Measurements from ENCODE around the gene LOXL1. TPM values are rescaled to one million over a fixed set of nuclear protein-coding genes. Genes with fewer than 3 reads are reported as not detected.

LOXL1 gene
- total and polyA plus RNA-seq, 3 experiments from 2014 or later = 1.3 to 3.1 (median 1.5) TPM

DNA sequence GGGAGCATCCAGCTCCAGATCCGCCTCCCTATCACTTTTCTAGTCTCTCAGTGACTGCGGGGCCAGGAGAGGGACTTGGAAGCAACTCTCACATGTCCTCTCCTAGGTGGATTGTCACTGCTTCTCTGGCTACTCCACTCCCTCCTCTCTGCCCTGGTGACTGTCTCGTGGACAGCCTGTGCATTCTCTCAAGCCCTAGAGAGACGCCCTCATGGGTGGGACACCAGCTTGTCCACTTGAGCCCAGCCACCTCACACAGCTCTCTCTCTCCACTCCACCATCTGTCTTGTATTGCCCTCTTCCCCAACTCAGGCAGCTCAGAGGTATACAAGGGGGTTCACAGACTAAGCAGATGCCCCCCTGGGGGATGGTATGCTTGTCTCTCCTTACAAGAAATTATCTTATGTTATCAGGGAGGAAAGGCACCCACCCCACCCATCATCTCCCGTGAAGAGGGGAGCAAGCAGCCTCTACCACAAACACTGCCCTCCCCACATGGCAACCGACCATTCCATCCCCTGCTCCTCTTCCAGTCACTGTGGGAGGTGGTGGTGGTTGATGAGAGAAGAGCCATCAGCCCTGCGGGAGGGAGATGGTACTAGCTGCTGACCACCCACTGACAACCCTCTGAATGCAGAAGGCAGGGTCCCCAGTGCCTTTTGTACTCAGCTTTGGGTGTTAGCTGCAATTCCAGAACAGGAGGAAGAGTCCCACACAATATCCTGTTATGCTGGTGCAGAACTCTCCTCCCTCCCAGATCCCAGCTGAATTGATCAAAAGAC is 15.5 kb upstream of the LOXL1 start:
- no peak overlapping the region for H3K27ac ChIP-seq (ENCODE audit: low read depth, low read length)
- Mint-ChIP-seq H3K27ac (peak overlapping the region in 1 of 8 donors; percentile 77), H3K36me3 (peaks cover 0 to 22% (median 9%) of the 10 kb centered on the region in 3 donors), H3K27me3 (no peaks in the 10 kb centered on the region), H3K4me1 (peaks cover 14 to 21% (median 19%) of the 10 kb centered on the region in 3 donors), H3K4me3 (no peak overlapping the region), H3K9me3 (no peaks in the 10 kb centered on the region)
- CTCF ChIA-PET = interaction anchor here (0.8 to 1.8 kb wide), 5 partner anchors 9 to 234 kb away, joined by 3 to 8 read pairs (median 7); partner anchors contain the start of gene TBC1D21
- no peaks in the 10 kb centered on the region for H3K36me3 ChIP-seq (ENCODE audit: insufficient read depth, low read length)
- H3K4me1 ChIP-seq (ENCODE audit: insufficient read depth, low read length) = peaks cover 7% of the 10 kb centered on the region
- DNase-seq = no peak
- POLR2A ChIA-PET = no interaction called here
- H3K27me3 ChIP-seq (ENCODE audit: insufficient read depth, low read length, poor library complexity, severe bottlenecking) = no peaks in the 10 kb centered on the region
- no peaks in the 10 kb centered on the region for H3K9me3 ChIP-seq (ENCODE audit: low read length)
- H3K4me3 ChIP-seq (ENCODE audit: low read length) = no peak overlapping the region

DNA sequence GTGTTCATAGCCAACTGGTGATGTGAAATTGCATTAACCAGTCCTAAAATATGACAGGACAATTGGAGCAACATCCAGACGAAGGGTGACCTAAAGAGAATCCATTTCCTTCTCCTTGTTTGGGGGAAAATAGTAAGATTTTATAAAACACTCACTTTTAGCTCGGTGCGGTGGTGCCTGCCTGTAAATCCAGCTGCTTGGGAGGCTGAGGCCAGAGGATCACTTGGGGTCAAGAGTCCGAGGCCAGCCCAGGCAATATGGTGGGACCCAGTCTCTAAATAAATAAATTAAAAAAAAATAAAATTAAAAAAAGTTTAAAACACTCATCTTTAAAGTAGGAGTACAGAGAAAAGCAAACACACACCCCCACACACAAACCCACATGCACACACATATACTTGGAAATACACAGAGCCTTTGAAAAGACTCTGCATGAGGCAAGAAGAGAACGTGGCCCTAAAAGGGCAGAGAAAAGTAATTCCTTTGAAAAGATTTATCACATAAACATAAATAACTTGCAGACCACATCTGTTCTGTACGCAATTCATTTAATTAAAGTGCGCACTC is 14.1 kb upstream of the LOXL1 start:
- Mint-ChIP-seq H3K4me1 (peaks cover 14 to 21% (median 19%) of the 10 kb centered on the region in 3 donors), H3K4me3 (no peak overlapping the region), H3K36me3 (peaks cover 7 to 23% (median 12%) of the 10 kb centered on the region in 3 donors), H3K27ac (peak overlapping the region in 2 of 8 donors; percentile 25 to 52), H3K9me3 (peaks cover 0 to 4% (median 0%) of the 10 kb centered on the region in 5 donors), H3K27me3 (no peaks in the 10 kb centered on the region)
- ChIA-PET POLR2A (no interaction called here), CTCF (interaction anchor here (1.7 to 1.8 kb wide), 3 partner anchors 14 to 38 kb away, joined by 7 to 8 read pairs (median 8); partner anchors contain the start of gene TBC1D21)
- no peak for DNase-seq
- Histone ChIP-seq H3K27ac (ENCODE audit: low read depth, low read length) (no peak overlapping the region), H3K4me3 (ENCODE audit: low read length) (no peak overlapping the region), H3K9me3 (ENCODE audit: low read length) (no peaks in the 10 kb centered on the region), H3K36me3 (ENCODE audit: insufficient read depth, low read length) (no peaks in the 10 kb centered on the region), H3K4me1 (ENCODE audit: insufficient read depth, low read length) (peaks cover 7% of the 10 kb centered on the region), H3K27me3 (ENCODE audit: insufficient read depth, low read length, poor library complexity, severe bottlenecking) (no peaks in the 10 kb centered on the region)

DNA sequence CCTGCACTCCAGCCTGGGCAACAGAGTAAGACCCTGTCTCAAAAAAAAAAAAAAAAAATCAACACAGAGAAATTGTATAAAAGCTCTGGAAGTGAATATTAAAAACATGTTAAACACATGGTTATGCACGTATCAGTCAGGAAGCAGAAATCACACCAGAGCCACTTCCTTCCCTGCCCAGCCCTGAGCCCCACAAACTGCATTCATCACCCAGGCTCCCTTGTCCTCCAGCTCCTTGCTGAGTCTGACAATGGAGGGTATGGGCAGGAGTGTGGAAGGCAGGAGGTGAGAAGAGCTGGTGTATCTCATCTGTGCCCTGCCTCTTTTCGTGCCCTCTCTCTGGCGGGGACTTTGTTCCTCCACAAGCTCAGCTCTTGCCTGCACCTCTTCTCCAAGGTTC is 12.1 kb upstream of the LOXL1 start:
- Mint-ChIP-seq H3K9me3 (peaks cover 5 to 8% (median 6%) of the 10 kb centered on the region in 5 donors), H3K4me3 (peak overlapping the region in 3 of 7 donors; percentile 24 to 36 (median 32)), H3K27ac (peak overlapping the region in 5 of 8 donors; percentile 8 to 69 (median 29)), H3K4me1 (peaks cover 13 to 21% (median 15%) of the 10 kb centered on the region in 3 donors), H3K36me3 (peaks cover 26 to 38% (median 27%) of the 10 kb centered on the region in 3 donors), H3K27me3 (no peaks in the 10 kb centered on the region)
- Histone ChIP-seq H3K36me3 (ENCODE audit: insufficient read depth, low read length) (no peaks in the 10 kb centered on the region), H3K27ac (ENCODE audit: low read depth, low read length) (no peak overlapping the region), H3K4me1 (ENCODE audit: insufficient read depth, low read length) (peaks cover 7% of the 10 kb centered on the region), H3K4me3 (ENCODE audit: low read length) (no peak overlapping the region), H3K9me3 (ENCODE audit: low read length) (no peaks in the 10 kb centered on the region), H3K27me3 (ENCODE audit: insufficient read depth, low read length, poor library complexity, severe bottlenecking) (no peaks in the 10 kb centered on the region)
- POLR2A ChIA-PET = no interaction called here
- CTCF ChIA-PET = interaction anchor here (1.0 to 1.2 kb wide), 2 partner anchors 9 to 13 kb away, joined by 3 to 8 read pairs; no protein-coding TSS in a partner anchor
- DNase-seq = no peak

DNA sequence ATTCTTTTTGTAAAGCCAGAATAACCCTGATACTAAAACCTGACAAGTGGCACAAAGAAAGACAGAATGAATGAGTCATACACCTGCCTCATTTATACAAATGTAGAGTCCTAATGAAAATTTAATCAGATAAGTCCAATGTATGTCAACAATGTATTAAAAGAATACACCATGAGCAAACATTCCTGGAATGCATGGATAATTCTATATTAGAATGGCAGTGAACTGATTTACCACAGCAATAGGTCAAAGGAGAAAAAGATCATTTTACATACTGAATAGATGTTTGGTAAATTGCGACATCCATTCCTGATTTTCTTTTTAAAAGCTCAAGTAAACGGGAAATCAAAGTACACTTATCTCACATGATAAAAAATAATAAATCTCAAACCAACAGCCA is 11.2 kb upstream of the LOXL1 start:
- no peak for DNase-seq
- no peaks in the 10 kb centered on the region for H3K27me3 ChIP-seq (ENCODE audit: insufficient read depth, low read length, poor library complexity, severe bottlenecking)
- no peak overlapping the region for H3K27ac ChIP-seq (ENCODE audit: low read depth, low read length)
- H3K9me3 ChIP-seq (ENCODE audit: low read length) = no peaks in the 10 kb centered on the region
- Mint-ChIP-seq H3K27ac (no peak overlapping the region), H3K27me3 (no peaks in the 10 kb centered on the region), H3K9me3 (peaks cover 5 to 8% (median 6%) of the 10 kb centered on the region in 5 donors), H3K36me3 (peaks cover 26 to 41% (median 27%) of the 10 kb centered on the region in 3 donors), H3K4me1 (peaks cover 13 to 23% (median 20%) of the 10 kb centered on the region in 3 donors), H3K4me3 (no peak overlapping the region)
- H3K36me3 ChIP-seq (ENCODE audit: insufficient read depth, low read length) = no peaks in the 10 kb centered on the region
- CTCF ChIA-PET = interaction anchor here (1.1 to 1.9 kb wide), 3 partner anchors 12 to 49 kb away, joined by 3 to 11 read pairs (median 3); partner anchors contain the start of gene LOXL1
- POLR2A ChIA-PET = no interaction called here
- no peak overlapping the region for H3K4me3 ChIP-seq (ENCODE audit: low read length)
- H3K4me1 ChIP-seq (ENCODE audit: insufficient read depth, low read length) = peaks cover 7% of the 10 kb centered on the region

DNA sequence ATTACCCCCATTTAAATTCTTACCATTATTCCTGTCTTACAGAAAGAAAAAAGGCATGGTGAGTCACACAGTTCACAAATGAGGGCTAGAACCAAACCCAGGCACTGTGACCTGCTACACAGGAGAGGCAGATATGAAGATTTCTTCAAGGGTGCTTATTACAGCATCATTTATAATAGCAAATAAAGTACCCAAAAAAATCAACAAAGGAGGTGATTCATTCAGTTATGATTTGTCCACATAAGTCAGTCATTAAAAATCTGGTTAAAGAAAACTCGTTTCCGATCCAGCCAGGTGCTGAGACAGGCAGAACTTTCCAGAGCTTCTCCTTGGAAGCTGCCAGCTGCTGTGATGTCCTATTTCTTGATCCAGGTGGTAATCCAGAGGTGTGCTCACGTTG is 7.5 kb upstream of the LOXL1 start:
- no peak for DNase-seq
- Histone ChIP-seq H3K9me3 (ENCODE audit: low read length) (no peaks in the 10 kb centered on the region), H3K36me3 (ENCODE audit: insufficient read depth, low read length) (no peaks in the 10 kb centered on the region), H3K4me1 (ENCODE audit: insufficient read depth, low read length) (peaks cover 18% of the 10 kb centered on the region), H3K27ac (ENCODE audit: low read depth, low read length) (no peak overlapping the region), H3K4me3 (ENCODE audit: low read length) (no peak overlapping the region), H3K27me3 (ENCODE audit: insufficient read depth, low read length, poor library complexity, severe bottlenecking) (no peaks in the 10 kb centered on the region)
- H3K9me3 Mint-ChIP-seq = peaks cover 5 to 8% (median 6%) of the 10 kb centered on the region in 5 donors
- H3K27me3 Mint-ChIP-seq = no peaks in the 10 kb centered on the region
- POLR2A ChIA-PET = no interaction called here
- H3K36me3 Mint-ChIP-seq = peaks cover 19 to 34% (median 27%) of the 10 kb centered on the region in 3 donors
- CTCF ChIA-PET = no interaction called here
- no peak overlapping the region for H3K4me3 Mint-ChIP-seq
- peaks cover 22 to 40% (median 30%) of the 10 kb centered on the region in 3 donors for H3K4me1 Mint-ChIP-seq
- H3K27ac Mint-ChIP-seq = peak overlapping the region in 2 of 8 donors; percentile 32 to 50

GRCh38 chr15:73919706-73920105 is 6.6 kb upstream of the LOXL1 start:
- H3K9me3 Mint-ChIP-seq = peaks cover 5 to 8% (median 6%) of the 10 kb centered on the region in 5 donors
- peaks cover 19 to 34% (median 27%) of the 10 kb centered on the region in 3 donors for H3K36me3 Mint-ChIP-seq
- DNase-seq = no peak
- Histone ChIP-seq H3K27me3 (ENCODE audit: insufficient read depth, low read length, poor library complexity, severe bottlenecking) (no peaks in the 10 kb centered on the region), H3K4me3 (ENCODE audit: low read length) (no peak overlapping the region), H3K4me1 (ENCODE audit: insufficient read depth, low read length) (peaks cover 21% of the 10 kb centered on the region), H3K9me3 (ENCODE audit: low read length) (no peaks in the 10 kb centered on the region), H3K27ac (ENCODE audit: low read depth, low read length) (no peak overlapping the region), H3K36me3 (ENCODE audit: insufficient read depth, low read length) (no peaks in the 10 kb centered on the region)
- H3K27me3 Mint-ChIP-seq = no peaks in the 10 kb centered on the region
- no peak overlapping the region for H3K4me3 Mint-ChIP-seq
- H3K27ac Mint-ChIP-seq = peak overlapping the region in 6 of 8 donors; percentile 43 to 97 (median 90)
- peaks cover 25 to 42% (median 30%) of the 10 kb centered on the region in 3 donors for H3K4me1 Mint-ChIP-seq
- POLR2A ChIA-PET = no interaction called here
- CTCF ChIA-PET = interaction anchor here (0.9 to 1.2 kb wide), 2 partner anchors 8 to 9 kb away, joined by 3 read pairs; no protein-coding TSS in a partner anchor

DNA sequence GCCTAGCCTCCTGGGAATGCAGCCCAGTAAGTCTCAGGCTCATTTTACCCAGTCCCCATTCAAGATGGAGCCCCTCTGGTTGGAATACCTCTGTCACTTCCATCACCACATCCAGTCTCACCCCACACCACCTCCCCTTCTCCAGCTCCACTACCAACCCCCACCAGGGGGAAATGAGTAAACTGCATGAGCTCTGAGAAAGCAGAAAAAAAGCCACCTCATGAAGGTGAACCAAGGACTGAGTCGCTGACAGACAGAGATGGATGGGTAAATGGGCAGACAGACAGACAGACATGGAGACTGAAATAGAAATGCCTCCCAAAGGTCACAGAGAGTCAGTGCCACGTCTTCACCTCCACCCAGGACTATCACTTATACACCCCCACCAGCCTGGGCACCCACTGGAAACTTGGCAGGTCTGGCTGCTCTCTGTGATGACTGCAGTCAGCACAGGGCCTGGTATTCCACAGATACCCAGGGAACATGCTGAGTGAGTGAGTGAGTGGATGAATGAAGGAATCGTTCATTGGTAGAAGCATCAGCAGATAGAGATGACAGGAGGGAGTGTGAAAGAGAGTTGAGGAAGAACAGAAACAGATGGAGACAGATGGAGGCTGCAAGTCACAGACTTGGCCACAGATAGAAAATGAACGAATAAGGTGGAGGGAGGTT is 4.9 kb upstream of the LOXL1 start:
- Mint-ChIP-seq H3K27me3 (no peaks in the 10 kb centered on the region), H3K27ac (peak overlapping the region in 7 of 8 donors; percentile 19 to 97 (median 56)), H3K4me1 (peaks cover 31 to 52% (median 39%) of the 10 kb centered on the region in 3 donors), H3K9me3 (peaks cover 5 to 8% (median 6%) of the 10 kb centered on the region in 5 donors), H3K36me3 (peaks cover 15 to 28% (median 22%) of the 10 kb centered on the region in 3 donors), H3K4me3 (peak overlapping the region in 3 of 7 donors; percentile 6 to 32 (median 23))
- no peaks in the 10 kb centered on the region for H3K9me3 ChIP-seq (ENCODE audit: low read length)
- no peaks in the 10 kb centered on the region for H3K27me3 ChIP-seq (ENCODE audit: insufficient read depth, low read length, poor library complexity, severe bottlenecking)
- POLR2A ChIA-PET = no interaction called here
- H3K36me3 ChIP-seq (ENCODE audit: insufficient read depth, low read length) = no peaks in the 10 kb centered on the region
- H3K4me3 ChIP-seq (ENCODE audit: low read length) = no peak overlapping the region
- no peak overlapping the region for H3K27ac ChIP-seq (ENCODE audit: low read depth, low read length)
- DNase-seq = no peak
- CTCF ChIA-PET = interaction anchor here (1.6 kb wide), 1 partner anchor 12 kb away, joined by 3 read pairs; no protein-coding TSS in a partner anchor
- peaks cover 24% of the 10 kb centered on the region for H3K4me1 ChIP-seq (ENCODE audit: insufficient read depth, low read length)
